GM08714 (cell line): ENCODE measurements around the gene NUAK1.
"Not testable (repeated sequence)": the region's sequence is repeated elsewhere in the genome, so short reads cannot be mapped to it uniquely, and the experiment has no call there.

ENCODE experiments used
- H3K4me3 ChIP-seq: fragments of 200-500 bp; sonication (Bioruptor generic); 2 replicates; pipeline ENCODE4 v1.5.1; 2014; ENCODE audit warnings: mild to moderate bottlenecking, low read length, inconsistent platforms
- ZNF274 ChIP-seq: IDR thresholded peaks from 2 replicates; pipeline ENCODE4 v1.6.1; 2012; ENCODE audit warnings: mild to moderate bottlenecking, low read depth, low read length

Gene NUAK1

DNA sequence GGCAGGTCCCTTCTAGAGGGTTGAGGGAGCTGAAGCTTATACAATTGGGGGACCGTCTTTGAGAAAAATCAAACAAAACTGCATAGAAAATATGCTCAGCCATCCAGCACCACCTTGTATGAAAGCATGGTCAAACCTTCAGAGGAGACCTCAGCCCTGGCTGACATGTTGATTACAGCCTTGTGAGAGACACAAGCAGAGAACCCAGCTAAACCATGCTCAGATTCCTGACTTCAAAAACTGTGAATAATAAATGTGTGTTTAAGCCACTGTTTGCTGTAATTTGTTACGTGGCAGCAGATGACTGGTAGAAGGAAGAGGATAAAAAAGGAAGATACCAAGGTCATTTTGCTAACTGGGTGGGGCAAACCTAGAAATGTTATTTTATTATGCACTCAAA lies 115.7 kb downstream of the NUAK1 start:
- TF ChIP-seq ZNF274: no peak

GRCh38 chr12:106022568-106023012 lies 116.2 kb downstream of the NUAK1 start:
- no peak overlapping the region for H3K4me3 ChIP-seq
- no peak for TF ChIP-seq ZNF274

More for the DNA sequence above, 115.7 kb downstream of the NUAK1 start:
- no peak overlapping the region for H3K4me3 ChIP-seq

GRCh38 chr12:106021516-106021915 lies 117.2 kb downstream of the NUAK1 start:
- no peak for TF ChIP-seq ZNF274

GRCh38 chr12:106020736-106021135 lies 118.0 kb downstream of the NUAK1 start:
- no peak overlapping the region for H3K4me3 ChIP-seq
- no peak for TF ChIP-seq ZNF274

More at GRCh38 chr12:106021516-106021915, 117.2 kb downstream of the NUAK1 start:
- H3K4me3 ChIP-seq: no peak overlapping the region

DNA sequence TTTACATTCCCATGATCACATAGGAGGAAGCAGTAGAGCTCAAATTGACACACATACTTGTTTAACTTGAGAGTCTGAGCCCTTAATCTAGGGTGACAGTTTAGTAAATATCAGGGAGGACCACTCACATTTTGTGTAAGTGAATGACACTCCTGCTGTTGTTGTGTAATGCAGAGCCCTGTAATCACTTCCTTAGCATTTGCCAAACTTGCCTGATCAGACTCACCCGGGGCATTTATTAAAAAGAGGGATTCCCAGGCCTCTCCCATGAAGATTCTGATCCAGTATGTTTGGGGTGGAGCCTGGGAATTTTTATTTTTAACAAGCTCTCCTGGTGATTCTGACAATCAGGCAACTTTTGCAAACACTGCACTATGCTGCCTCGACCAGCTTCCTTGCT lies 119.6 kb downstream of the NUAK1 start:
- no peak overlapping the region for H3K4me3 ChIP-seq
- no peak for TF ChIP-seq ZNF274

GRCh38 chr12:106018286-106018685 lies 120.5 kb downstream of the NUAK1 start:
- no peak for TF ChIP-seq ZNF274
- no peak overlapping the region for H3K4me3 ChIP-seq

DNA sequence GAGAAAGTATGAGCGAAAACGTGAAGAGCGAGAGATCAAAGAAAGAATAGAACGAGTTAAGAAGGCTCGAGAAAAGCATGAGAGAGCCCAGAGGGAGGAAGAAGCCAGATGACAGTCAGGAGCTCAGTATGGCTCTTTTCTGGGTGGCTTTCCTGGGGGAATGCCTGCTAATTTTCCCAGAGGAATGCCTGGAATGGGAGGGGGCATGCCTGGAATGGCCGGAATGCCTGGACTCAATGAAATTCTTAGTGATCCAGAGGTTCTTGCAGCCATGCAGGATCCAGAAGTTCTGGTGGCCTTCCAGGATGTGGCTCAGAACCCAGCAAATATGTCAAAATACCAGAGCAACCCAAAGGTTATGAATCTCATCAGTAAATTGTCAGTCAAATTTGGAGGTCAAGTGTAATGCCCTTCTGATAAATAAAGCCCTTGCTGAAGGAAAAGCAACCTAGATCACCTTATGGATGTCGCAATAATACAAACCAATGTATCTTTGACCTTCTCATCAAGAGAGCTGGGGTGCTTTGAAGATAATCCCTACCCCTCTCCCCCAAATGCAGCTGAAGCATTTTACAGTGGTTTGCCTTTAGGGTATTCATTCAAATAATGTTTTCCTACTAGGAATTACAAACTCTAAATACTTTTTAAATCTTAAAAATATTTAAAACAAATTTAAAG lies 122.0 kb downstream of the NUAK1 start:
- not testable (repeated sequence) for H3K4me3 ChIP-seq

DNA sequence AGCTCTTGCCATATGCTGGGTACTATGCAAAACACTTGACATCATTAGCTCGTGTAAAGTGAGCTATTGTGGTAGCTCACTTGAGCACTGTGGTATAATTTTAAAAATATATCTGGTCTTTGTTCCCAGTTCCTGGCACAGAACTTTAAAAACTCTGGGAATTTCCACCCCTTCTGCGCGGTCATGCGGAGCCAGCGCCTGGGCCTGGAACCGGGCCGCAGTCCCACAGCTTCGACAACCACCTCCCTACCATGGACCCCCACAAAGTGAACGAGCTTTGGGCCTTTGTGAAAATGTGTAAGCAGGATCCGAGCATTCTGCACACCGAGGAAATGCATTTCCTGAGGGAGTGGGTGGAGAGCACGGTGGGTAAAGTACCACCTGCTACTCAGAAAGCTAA lies 123.1 kb downstream of the NUAK1 start:
- no peak overlapping the region for H3K4me3 ChIP-seq
- no peak for TF ChIP-seq ZNF274

- TF ChIP-seq ZNF274: no peak
These were observed 124.8 kb downstream of the NUAK1 start for GRCh38 chr12:106013941-106014340.

More at GRCh38 chr12:106013941-106014340, 124.8 kb downstream of the NUAK1 start:
- no peak overlapping the region for H3K4me3 ChIP-seq
